Activated CD4-positive, alpha-beta T cell treated with anti-CD3 and anti-CD28 coated beads, Interleukin-10, Interleukin-2, amounts not matched to agents 100 ng/mL and 50 ng/mL, durations not matched to agents 16 hours and 8 hours (primary cell): Measurements from ENCODE around the gene TPGS1.
A peak's percentile ranks its signal among the peaks of the same experiment; 100 is the strongest.

Experiments
- DNase-seq: peaks from one replicate; pipeline ENCODE4 v3.0.0-alpha.2; 2020

Gene TPGS1

GRCh38 chr19:507286-508203, at the start of gene TPGS1:
TSS of gene TPGS1 (plus strand) at chr19:507497. CDS start at chr19:507507, 10 bp downstream.
- DNase-seq = peak; percentile 88

GRCh38 chr19:457636-458035, 49.7 kb upstream of the TPGS1 start:
- no peak for DNase-seq

DNA sequence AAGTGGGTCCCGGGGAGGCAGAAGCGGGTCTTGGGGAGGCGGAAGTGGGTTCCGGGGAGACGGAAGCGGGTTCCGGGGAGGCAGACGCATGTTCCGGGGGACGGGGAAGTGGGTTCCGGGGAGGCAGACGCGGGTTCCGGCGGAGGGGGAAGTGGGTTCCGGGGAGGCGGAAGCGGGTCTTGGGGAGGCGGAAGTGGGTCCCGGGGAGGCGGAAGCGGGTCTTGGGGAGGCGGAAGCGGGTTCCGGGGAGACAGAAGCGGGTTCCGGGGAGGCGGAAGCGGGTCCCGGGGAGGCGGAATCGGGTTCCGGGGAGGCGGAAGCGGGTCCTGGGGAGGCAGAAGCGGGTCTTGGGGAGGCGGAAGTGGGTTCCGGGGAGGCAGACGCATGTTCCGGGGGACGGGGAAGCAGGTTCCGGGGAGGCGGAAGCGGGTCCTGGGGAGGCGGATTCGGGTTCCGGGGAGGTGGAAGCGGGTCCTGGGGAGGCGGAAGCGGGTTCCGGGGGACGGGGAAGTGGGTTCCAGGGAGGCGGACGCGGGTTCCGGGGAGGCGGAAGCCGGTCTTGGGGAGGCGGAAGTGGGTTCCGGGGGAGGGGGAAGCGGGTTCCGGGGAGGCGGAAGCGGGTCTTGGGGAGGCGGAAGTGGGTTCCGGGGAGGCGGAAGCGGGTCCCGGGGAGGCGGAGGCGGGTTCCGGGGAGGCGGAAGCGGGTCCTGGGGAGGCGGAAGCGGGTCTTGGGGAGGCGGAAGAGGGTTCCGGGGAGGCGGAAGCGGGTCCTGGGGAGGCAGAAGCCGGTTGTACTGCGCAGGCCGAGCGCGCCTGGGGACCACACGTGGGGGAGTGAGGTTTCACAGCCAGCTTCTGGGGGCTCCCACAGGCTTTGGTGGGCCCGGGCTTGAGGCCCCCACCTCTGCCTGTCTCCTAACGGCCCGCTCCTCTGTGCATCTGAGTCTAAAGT, 48.9 kb upstream of the TPGS1 start:
- DNase-seq = no peak

DNA sequence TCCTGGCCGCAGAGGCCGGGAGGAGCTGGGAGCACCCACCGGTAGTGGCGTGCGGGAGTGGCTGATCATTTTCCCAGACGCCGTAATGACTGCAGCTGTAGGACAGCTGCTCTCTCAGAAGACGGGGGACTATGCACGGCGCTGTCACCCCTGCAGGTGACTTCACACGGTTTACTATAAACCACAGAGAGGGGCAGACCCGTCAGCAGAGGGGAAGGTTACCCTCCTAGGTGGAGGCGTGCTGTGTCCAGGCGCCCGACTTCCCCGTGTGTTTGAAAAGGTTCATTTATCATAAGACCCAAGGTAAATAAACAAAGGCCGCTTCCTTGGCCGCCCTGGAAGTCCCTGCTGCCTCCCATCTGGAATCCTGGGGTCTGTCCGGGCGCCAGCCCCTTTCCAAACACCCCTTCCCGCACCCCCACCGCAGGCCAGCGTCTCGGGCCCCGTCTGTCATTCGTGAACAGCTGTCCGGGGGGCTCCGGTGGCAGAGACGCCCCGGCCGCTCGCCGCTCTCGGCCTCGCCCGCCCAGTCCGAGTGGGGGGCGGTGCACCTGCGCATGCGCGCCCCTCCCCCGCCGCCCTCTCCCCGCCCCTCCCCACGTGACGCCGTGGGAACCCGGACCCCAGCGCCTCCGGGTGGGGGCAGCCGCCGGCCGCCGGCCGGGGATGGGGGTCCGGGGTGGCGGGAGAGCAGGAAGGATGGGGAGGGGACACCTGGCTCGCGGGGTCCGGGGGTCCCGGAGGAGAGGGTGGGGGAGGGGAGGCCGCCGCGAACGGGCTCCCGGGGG, 47.4 kb upstream of the TPGS1 start:
- no peak for DNase-seq

- DNase-seq = no peak
These were observed 46.2 kb upstream of the TPGS1 start, which contains the start of gene SHC2 for GRCh38 chr19:460877-461720. TSS of gene SHC2 (minus strand) at chr19:461033. CDS start at chr19:460996, 37 bp downstream.

DNA sequence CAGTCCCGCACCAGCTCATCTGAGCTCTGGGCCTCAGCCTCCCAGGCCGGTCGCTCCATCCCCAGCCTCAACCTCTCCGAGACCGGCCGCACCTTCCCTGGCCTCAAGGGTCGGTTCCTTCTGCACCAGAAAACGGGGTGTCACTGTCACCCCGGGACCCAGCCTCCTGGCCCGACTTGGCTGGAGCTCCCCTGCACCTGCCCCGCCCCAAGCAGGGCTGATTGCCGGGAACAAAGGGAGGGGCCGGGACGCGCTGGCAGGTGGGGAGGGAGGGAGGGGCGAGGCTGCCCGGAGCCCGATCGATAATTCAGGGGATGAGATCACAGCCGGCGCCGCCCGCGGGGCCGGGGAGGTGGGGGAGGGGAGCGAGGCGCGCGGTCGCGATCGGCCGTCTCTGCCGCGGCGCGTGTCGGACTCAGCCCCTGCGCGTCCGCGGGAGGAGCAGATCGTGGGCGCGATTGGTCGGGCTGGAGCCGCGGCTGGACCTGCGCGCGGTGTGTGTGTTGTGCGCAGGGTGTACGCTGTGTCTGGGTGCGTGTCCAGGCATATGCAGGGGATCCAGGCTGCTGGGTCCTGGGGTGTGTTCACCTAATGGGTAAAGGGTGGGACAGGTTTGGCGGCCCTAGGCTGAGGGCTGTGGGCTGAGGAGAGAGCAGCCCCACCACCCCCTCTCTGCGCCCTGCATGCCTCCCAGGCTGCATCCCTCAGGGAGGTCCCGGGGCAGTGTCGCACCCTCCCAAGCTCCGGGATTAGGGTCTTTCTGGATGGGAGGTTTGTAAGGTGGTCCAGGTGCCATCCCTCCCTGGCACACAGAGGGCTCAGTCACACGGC, 45.4 kb upstream of the TPGS1 start:
- no peak for DNase-seq

- no peak for DNase-seq
These were observed 43.7 kb upstream of the TPGS1 start for GRCh38 chr19:463483-464207.

- DNase-seq = no peak
These were observed 43.1 kb upstream of the TPGS1 start for GRCh38 chr19:464208-464545.

DNA sequence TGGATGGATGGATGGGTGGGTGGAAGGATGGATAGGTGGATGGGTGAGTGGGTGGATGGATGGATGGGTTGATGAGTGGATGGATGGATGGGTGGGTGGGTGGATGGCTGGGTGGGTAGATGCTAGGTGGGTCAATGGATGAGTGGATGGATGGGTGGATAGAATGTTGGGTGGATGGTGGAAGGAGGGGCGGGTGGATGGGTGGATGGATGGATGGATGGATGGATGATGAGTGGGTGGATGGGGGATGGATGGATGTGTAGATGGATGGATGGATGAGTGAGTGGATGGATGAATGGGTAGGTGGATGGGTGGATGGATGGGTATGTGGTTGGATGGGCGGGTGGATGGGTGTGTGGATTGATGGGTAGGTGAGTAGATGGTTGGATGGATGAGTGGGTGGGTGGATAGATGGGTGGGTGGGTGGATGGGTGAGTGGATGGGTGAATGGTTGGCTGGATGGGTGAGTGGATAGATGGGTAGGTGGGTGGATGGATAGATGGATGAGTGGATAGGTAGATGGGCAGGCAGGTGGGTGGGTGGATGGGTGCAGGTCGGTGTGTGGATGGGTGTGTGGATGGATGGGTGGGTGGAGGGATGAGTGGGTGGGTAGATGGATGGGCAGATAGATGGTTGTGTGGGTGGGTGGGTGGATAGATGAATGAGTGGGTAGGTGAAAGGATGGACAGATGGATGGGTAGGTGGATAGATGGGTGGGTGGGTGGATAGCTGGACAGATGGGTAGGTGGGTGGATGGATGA, 42.1 kb upstream of the TPGS1 start:
- no peak for DNase-seq

GRCh38 chr19:467554-467953, 39.7 kb upstream of the TPGS1 start:
- no peak for DNase-seq

DNA sequence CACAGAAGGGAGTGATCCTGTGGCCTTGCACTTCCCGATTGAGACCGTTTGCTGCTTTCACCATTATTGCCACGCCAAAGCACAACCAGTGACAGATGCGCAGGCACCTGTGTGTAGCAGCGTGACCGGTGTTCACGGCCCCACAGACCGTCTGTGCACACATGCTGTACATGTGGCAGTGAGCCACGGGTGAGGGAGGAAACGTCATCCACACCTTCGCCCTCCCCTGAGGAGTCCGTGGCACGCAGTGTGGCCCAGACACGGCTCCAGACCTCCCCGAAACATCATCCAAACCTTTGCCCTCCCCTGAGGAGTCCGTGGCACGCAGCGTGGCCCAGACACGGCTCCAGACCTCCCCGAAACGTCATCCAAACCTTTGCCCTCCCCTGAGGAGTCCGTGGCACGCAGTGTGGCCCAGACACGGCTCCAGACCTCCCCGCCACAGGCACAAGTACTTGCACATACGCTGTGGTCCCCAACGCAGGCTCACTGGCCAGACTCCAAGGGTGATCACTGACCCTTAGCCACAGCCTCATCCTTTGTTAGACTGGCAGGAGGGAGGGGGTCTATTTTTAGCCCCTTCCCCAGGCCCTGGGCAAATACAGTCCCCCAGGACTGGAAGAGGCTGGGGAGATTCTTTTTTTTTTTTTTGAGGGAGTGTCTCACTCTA, 38.6 kb upstream of the TPGS1 start:
- DNase-seq = no peak

DNA sequence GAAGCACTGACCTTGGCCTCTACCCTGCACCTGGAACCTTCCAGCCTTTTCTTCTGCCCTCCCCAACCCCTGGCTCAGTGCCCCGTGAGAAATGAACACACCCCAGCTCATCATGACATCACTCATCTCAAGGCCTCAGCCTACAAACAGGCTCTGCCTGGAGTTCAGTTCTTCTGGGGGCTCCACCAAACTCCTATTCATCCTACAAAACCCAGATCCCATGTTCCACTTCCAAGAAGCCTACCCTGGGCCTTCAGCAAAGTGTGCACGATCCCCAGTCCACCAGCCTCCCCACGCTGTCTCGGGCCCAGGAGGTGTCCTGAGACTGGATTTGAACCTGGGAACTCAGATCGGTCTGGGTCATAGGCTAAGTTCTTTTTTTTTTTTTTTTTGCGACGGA, 37.5 kb upstream of the TPGS1 start:
- DNase-seq = no peak

DNA sequence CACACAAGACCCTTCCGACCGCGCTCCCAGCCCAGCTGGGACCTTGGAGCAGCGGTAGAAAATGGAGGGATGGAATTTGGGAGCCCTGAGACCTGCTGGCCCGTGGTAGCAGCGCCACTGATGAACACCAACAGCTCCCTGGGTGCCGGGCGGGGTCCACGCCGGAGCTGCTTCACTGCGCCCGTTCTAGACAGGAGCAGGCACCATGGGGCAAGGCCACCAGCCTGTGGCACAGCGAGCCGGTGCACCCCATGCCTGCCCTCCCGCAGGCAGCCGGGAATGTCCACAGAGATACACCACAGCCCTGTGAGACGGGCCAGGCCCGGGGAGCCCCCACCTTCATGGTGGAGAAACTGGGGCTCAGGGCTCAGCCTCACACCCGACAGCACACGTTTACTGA, 36.6 kb upstream of the TPGS1 start:
- DNase-seq = no peak

DNA sequence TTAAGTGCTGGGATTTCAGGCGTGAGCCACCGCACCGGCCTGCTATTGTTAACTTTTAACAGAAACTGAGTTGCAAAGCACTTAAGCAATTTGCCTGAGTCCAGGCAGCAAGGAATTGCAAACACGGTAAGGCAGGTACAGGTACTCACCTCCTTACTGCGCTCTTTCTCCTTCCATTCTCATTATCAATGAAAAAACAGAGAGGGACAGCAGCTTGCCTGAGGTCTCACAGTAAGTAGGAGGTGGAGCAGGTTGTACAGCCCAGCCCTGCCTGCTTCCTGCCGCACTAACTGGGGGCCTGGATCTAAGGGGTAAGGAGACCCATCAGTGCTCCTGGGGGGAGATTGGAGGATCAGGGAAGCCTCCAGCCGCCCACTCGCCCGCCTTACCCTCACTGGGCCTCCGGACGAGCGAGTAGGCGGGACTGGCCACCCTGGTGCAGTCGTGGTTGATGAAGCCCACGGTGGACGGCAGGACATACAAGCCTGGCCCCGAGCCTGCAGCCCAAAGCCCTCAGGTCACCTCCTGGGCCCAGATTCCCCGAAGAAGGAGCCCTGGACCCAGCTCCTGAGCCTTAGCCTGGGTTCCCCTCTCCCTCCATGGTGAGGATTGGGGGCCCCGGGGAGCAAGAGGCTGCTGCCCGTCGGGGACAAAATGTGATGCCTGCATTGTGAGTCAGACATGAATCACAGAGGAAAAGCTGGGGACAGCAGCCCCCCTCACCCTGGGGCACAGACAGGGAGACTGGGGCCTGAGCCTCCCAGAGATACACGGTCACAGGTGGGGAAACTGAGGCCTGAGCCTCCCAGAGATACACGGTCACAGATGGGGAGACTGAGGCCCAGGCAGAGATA, 35.1 kb upstream of the TPGS1 start:
- no peak for DNase-seq

DNA sequence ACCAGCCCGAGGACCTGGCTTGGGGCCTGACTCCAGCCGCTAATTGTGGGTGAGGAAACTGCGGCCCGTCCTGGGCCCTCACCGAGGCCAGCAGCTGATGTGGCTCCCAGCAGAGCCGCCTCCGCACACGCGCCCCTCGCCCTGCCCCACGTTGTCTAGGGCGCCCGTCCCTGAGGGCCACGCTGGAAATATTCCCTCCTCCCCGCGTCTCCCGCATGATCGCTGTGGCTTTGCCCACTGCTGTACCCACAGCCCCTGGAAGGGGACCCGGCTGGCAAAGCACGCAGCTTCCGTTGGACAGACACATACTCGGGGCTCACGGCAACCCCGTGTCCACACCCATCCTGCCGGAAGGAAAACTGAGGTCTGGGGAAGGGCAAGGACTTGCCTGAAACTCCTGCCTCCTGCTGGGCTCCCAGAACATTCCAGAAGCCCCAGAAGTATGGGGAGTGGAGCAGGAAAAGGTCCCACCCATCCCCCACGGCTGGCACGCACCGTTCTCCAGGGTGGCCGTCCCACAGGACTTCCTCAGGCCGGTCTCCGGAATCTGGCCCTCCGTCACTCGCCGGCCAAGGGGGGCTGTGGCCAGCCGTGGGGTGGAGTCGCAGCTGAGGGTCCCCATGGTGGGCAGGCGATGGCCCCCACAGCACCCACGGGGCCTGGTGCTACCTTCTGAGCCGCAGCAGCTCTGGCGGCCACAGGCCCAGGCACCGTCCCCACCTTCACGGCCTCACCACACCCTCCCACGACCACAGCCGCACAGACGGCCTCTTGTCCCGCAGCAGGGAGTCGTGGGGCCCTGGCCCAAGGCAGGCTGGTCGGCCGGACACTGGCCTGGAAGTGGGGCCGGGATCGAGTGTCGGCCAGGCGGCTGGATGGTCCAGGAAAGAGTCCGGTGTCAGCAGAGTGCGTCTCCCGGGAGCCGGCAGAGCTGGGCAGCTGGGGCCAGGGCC, 32.9 kb upstream of the TPGS1 start:
- no peak for DNase-seq

- DNase-seq = no peak
These were observed 31.9 kb upstream of the TPGS1 start for GRCh38 chr19:475360-475759.
